Spinal cord (tissue), 10 donors: ENCODE measurements around the gene VPS13A. TPM values are rescaled to one million over a fixed set of nuclear protein-coding genes. Genes with fewer than 3 reads are reported as not detected.
"Not testable (repeated sequence)": the region's sequence is repeated elsewhere in the genome, so short reads cannot be mapped to it uniquely, and the experiment has no call there.

Experiments used
- DNase-seq, 6 donors: peaks; one replicate each; pipeline versions ENCODE4 v3.0.0 to v3.0.0-alpha.2; 2013 to 2015; ENCODE audit warnings: low spot score in 6 of 6, low read depth in 4 of 6
- H3K27ac ChIP-seq: one replicate; pipeline ENCODE4 v1.5.1; 2013; ENCODE audit warnings: low read depth, low read length, control low read depth
- H3K27me3 ChIP-seq: one replicate; pipeline ENCODE4 v1.6.1; 2013; ENCODE audit warnings: low read length; ENCODE audit not compliant: control insufficient read depth, insufficient read depth
- H3K36me3 ChIP-seq: one replicate; pipeline ENCODE4 v1.6.1; 2013; ENCODE audit warnings: low read length; ENCODE audit not compliant: control insufficient read depth, insufficient read depth
- H3K4me1 ChIP-seq: one replicate; pipeline ENCODE4 v1.6.1; 2013; ENCODE audit warnings: low read length; ENCODE audit not compliant: control insufficient read depth, insufficient read depth
- H3K4me3 ChIP-seq: one replicate; pipeline ENCODE4 v1.5.1; 2013; ENCODE audit warnings: low read depth, low read length, control low read depth
- H3K9me3 ChIP-seq: one replicate; pipeline ENCODE4 v1.6.1; 2013; ENCODE audit warnings: low read length; ENCODE audit not compliant: control insufficient read depth, insufficient read depth
- WGBS: methylation state at CpG from one replicate; pipeline ENCODE4 v1.1.5; 2013; ENCODE audit warnings: missing lambda C conversion rate; ENCODE audit not compliant: insufficient coverage; 5-methylcytosine and 5-hydroxymethylcytosine counted together
- polyA plus RNA-seq, 2 donors: library from polyadenylated mRNA; unstranded; fragments of 120-200 nt; gene quantifications; one replicate each; pipeline ENCODE4 v1.2.1, GENCODE V29; 2013; ENCODE audit not compliant: insufficient read length in 2 of 2
- total RNA-seq, 2 donors: library from RNA; depleted of rRNA in 1 of 2; stranded (reverse); fragments of 120-200 nt in 1 of 2; fragments of >200 nt in 1 of 2; gene quantifications; one replicate each; pipeline versions ENCODE4 v1.2.3 to v1.2.4, GENCODE V29; 2013 to 2014
- donor health status: healthy.

The VPS13A gene
- total and polyA plus RNA-seq, 4 donors = 13.2 to 58.9 (median 21.1) TPM

- H3K4me3 ChIP-seq = no peak overlapping the region
- DNase-seq = no peak
- H3K27ac ChIP-seq = no peak overlapping the region
- no peaks in the 10 kb centered on the region for H3K9me3 ChIP-seq
- H3K36me3 ChIP-seq = no peaks in the 10 kb centered on the region
- no peaks in the 10 kb centered on the region for H3K27me3 ChIP-seq
- WGBS = no CpG with 5 or more reads among the region's 1 CpG
- no peaks in the 10 kb centered on the region for H3K4me1 ChIP-seq
Measured at GRCh38 chr9:77399964-77400363, 222.6 kb downstream of the VPS13A start.

DNA sequence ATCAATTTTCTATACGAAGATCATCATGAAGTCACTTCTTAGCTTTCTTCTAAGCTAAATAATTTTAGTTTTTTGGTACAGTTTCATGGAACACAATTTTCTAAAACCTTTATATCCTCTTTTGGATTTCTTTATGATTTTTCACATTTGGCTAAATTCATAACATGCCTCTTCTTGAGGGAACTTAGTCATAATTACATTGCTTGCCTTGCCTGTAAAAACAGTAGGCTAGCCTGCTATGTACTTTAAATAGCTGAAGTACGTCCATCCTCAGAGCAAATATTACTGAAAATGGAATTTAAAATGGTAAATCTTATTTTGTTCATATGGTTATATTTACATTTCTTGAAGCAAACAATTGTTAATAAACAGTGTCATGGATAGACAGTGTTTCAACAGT, 225.0 kb downstream of the VPS13A start:
- Histone ChIP-seq H3K4me3 (no peak overlapping the region), H3K27ac (no peak overlapping the region), H3K4me1 (no peaks in the 10 kb centered on the region), H3K36me3 (no peaks in the 10 kb centered on the region), H3K27me3 (no peaks in the 10 kb centered on the region), H3K9me3 (no peaks in the 10 kb centered on the region)
- no peak for DNase-seq
- no CpG with 5 or more reads among the region's 2 CpGs for WGBS

DNA sequence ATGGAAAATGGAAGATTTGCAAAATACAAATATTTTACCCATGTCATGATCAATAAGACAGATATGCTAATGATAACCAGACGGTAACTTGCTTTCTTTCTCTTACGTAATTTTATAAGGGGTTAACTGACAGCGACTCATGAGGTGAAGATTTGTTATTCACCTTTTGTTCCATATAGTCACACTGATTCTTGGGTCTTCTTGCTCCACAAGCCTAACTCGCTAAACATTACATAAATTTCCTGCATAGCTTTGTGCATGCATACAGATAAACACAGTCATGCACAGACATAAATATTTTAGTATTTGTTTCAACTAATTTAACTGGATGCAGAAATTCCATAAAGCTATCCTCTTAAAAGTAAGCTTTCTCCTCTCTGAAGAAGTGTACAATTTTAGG, 225.9 kb downstream of the VPS13A start:
- Histone ChIP-seq H3K27me3 (no peaks in the 10 kb centered on the region), H3K4me1 (no peaks in the 10 kb centered on the region), H3K9me3 (no peaks in the 10 kb centered on the region), H3K4me3 (no peak overlapping the region), H3K27ac (no peak overlapping the region), H3K36me3 (no peaks in the 10 kb centered on the region)
- 83% methylated on average over 3 of the region's 4 CpGs for WGBS
- DNase-seq = no peak

GRCh38 chr9:77408521-77408920, 231.2 kb downstream of the VPS13A start:
- not testable (repeated sequence) for H3K4me1 ChIP-seq, H3K27ac ChIP-seq, H3K27me3 ChIP-seq, H3K9me3 ChIP-seq, H3K4me3 ChIP-seq, H3K36me3 ChIP-seq, DNase-seq
- WGBS = 76% methylated on average over 5 of the region's 9 CpGs

DNA sequence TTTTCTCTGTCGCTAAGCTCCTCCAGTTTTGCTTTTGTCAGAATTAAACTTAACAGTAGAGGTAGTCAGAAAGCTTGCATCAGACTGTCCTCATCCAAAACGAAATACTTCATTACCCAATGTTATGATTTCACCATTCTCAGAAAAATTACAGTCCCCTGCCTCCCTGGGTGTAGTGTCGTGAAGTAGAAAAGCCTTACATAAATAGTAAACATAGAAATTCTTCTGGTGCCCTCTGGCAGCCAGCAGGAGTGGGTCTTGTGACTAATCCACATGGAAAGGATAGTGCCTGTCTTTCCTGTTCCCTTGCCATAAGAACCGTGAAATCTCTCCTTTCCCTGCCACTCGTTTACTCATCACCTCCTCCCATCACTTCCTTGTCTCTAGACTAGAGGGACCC, 240.2 kb downstream of the VPS13A start:
- Histone ChIP-seq H3K9me3 (no peaks in the 10 kb centered on the region), H3K27ac (no peak overlapping the region), H3K4me3 (no peak overlapping the region), H3K27me3 (no peaks in the 10 kb centered on the region), H3K4me1 (no peaks in the 10 kb centered on the region), H3K36me3 (no peaks in the 10 kb centered on the region)
- no CpG with 5 or more reads among the region's 5 CpGs for WGBS
- no peak for DNase-seq

DNA sequence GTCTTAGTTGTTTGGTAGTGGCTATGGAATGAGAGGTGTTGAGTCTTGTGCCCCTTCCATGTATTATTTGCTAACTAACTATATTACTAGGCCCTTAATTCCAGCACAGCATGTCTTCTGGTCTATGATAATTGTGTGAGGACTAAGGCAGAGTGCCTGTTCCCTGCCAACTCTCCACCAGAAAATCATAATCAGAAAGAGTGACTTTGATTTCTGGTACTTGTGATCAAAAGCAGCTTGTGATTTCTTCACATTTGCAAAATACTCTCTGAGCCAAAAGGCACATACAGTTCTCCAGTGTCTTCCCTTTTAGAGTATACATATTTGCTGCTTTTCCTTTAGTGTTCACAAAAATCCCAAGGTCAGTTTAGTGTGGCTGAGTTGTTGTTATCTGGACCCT, 240.9 kb downstream of the VPS13A start:
- Histone ChIP-seq H3K9me3 (no peaks in the 10 kb centered on the region), H3K27ac (no peak overlapping the region), H3K4me1 (no peaks in the 10 kb centered on the region), H3K4me3 (no peak overlapping the region), H3K36me3 (no peaks in the 10 kb centered on the region), H3K27me3 (no peaks in the 10 kb centered on the region)
- no peak for DNase-seq

DNA sequence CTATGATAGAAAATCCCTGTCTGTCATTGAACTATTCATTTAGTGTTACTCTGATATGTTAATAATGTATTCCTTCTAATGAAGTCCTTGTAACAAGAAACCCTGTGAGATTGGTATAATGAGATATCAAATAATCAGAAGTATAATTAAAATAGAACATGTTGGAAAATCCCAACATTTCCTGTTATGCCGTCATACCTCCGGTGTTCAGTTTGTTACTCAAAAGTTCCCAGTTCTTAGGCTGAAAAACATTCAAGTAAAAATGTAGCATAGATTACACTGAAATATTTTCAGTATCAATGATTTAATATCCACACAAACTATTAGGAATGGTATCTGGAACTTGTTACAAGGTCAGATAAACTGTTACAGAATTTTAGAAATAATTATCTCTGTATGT, 243.3 kb downstream of the VPS13A start:
- no peaks in the 10 kb centered on the region for H3K36me3 ChIP-seq
- H3K27me3 ChIP-seq = no peaks in the 10 kb centered on the region
- H3K9me3 ChIP-seq = no peaks in the 10 kb centered on the region
- WGBS = no CpG with 5 or more reads among the region's 2 CpGs
- no peak overlapping the region for H3K27ac ChIP-seq
- H3K4me3 ChIP-seq = no peak overlapping the region
- no peak for DNase-seq
- H3K4me1 ChIP-seq = no peaks in the 10 kb centered on the region

DNA sequence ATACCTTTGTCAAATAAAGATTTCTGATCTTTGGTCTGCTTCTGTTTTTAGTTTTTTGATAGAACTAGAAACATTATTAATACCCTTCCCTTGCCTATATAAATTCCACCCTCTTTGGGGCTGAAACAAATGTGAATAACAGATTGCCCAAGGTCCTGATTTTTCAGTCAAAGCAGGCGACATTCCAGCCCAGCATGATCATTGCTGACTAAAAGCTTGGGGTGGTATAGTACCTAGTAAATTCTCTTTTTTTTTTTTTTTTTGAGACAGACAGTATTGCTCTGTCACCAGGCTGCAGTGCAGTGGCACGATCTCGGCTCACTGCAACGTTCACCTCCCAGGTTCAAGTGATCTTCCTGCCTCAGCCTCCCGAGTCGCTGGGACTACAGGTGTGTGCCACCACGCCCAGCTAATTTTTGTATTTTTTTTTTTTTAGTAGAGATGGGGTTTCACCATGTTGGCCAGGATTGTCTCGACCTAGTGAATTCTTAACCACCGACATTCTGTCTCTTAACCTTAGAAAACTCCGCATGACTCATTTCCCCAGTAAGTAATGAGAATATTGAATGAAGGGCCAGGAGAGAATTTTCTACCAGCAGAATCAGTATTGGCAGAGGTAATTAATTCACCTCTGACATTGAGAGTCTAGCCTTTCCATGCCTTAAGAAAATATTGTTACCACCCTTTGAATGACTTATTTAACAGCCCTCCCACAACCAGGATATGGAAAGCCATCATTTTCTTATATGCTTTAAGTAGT, 244.4 kb downstream of the VPS13A start:
- no peak overlapping the region for H3K27ac ChIP-seq
- H3K4me1 ChIP-seq = no peaks in the 10 kb centered on the region
- 100% methylated on average over 1 of the region's 10 CpGs for WGBS
- H3K4me3 ChIP-seq = no peak overlapping the region
- no peaks in the 10 kb centered on the region for H3K36me3 ChIP-seq
- no peaks in the 10 kb centered on the region for H3K9me3 ChIP-seq
- H3K27me3 ChIP-seq = no peaks in the 10 kb centered on the region
- DNase-seq = no peak

DNA sequence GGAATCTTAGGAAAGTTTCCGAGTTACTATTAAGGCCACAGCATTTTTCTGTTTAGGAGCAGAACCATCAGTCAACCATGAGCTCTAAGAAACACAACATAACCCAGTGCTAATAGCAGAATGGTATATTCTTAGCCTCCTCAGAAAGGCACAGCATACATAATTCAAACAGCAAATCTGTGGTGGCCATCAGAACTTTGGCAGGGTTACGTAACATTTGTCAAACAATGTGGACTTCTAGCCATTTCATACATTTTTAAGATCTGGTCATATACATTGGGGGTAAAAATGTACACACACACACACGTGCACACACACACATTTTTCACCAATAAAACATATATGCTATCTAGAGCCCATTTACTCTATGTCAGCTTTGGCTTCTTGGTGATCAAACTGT, 245.6 kb downstream of the VPS13A start:
- H3K4me3 ChIP-seq = no peak overlapping the region
- WGBS = 100% methylated on average over 1 of the region's 3 CpGs
- H3K27me3 ChIP-seq = no peaks in the 10 kb centered on the region
- H3K4me1 ChIP-seq = peaks cover 3% of the 10 kb centered on the region
- H3K36me3 ChIP-seq = no peaks in the 10 kb centered on the region
- DNase-seq = no peak
- H3K27ac ChIP-seq = no peak overlapping the region
- no peaks in the 10 kb centered on the region for H3K9me3 ChIP-seq

- no peak overlapping the region for H3K4me3 ChIP-seq
- H3K36me3 ChIP-seq = no peaks in the 10 kb centered on the region
- no peak overlapping the region for H3K27ac ChIP-seq
- DNase-seq = no peak
- H3K9me3 ChIP-seq = no peaks in the 10 kb centered on the region
- no peaks in the 10 kb centered on the region for H3K27me3 ChIP-seq
- WGBS = 90% methylated on average over 2 of the region's 3 CpGs
- H3K4me1 ChIP-seq = peaks cover 3% of the 10 kb centered on the region
Measured at GRCh38 chr9:77423841-77424240, 246.5 kb downstream of the VPS13A start.
